GM21515 (cell line): ENCODE results near the gene MIER1.

Source experiments
- ATAC-seq: cut with Tn5 transposase; IDR thresholded peaks from one replicate; pipeline ENCODE4 v1.9.1; 2021; ENCODE audit not compliant: unreplicated experiment

Gene MIER1

GRCh38 chr1:66996018-66996682 is 71.4 kb downstream of the MIER1 start:
- no peak for ATAC-seq

GRCh38 chr1:66998972-66999371 is 74.2 kb downstream of the MIER1 start:
- ATAC-seq: no peak

GRCh38 chr1:66999640-67000400 is 75.0 kb downstream of the MIER1 start:
- no peak for ATAC-seq

- ATAC-seq: no peak
These were observed 77.1 kb downstream of the MIER1 start for GRCh38 chr1:67001682-67002425.

GRCh38 chr1:67004176-67004575 is 79.4 kb downstream of the MIER1 start:
- no peak for ATAC-seq

- no peak for ATAC-seq
These were observed 80.3 kb downstream of the MIER1 start for GRCh38 chr1:67005068-67005467.

- ATAC-seq: no peak
These were observed 85.0 kb downstream of the MIER1 start for GRCh38 chr1:67009792-67010191.

GRCh38 chr1:67013573-67013972 is 88.8 kb downstream of the MIER1 start:
- ATAC-seq: no peak

GRCh38 chr1:67018574-67018973 is 93.8 kb downstream of the MIER1 start:
- ATAC-seq: no peak

GRCh38 chr1:67019121-67019520 is 94.3 kb downstream of the MIER1 start:
- ATAC-seq: no peak

GRCh38 chr1:67019600-67020136 is 94.9 kb downstream of the MIER1 start:
- no peak for ATAC-seq

- no peak for ATAC-seq
These were observed 95.5 kb downstream of the MIER1 start for GRCh38 chr1:67020304-67020703.

GRCh38 chr1:67020765-67021164 is 96.0 kb downstream of the MIER1 start:
- no peak for ATAC-seq

- no peak for ATAC-seq
These were observed 104.7 kb downstream of the MIER1 start for GRCh38 chr1:67029472-67029871.

- no peak for ATAC-seq
These were observed 106.5 kb downstream of the MIER1 start for GRCh38 chr1:67031121-67031858.

GRCh38 chr1:67031859-67032247 is 107.1 kb downstream of the MIER1 start:
- ATAC-seq: no peak
